Brain microvascular endothelial cell (primary cell): ENCODE results near the gene BMI1.

Experiments used
- DNase-seq: peaks from one replicate; pipeline ENCODE4 v3.0.0-alpha.2; 2020
- H3K27ac ChIP-seq: fragments of 250-450 bp; sonication (Bioruptor Pico); 2 replicates; pipeline ENCODE4 v1.5.1; 2020; ENCODE audit warnings: mild to moderate bottlenecking, moderate library complexity
- H3K27me3 ChIP-seq: fragments of 250-450 bp; sonication (Bioruptor Pico); replicated peaks from 2 replicates; pipeline ENCODE4 v1.5.1; 2020; ENCODE audit warnings: mild to moderate bottlenecking
- H3K36me3 ChIP-seq: fragments of 250-450 bp; sonication (Bioruptor Pico); replicated peaks from 2 replicates; pipeline ENCODE4 v1.5.1; 2020; ENCODE audit warnings: mild to moderate bottlenecking
- H3K4me3 ChIP-seq: 2 replicates; pipeline ENCODE4 v1.5.1; 2011; ENCODE audit warnings: low read depth, mild to moderate bottlenecking, control low read depth, low read length, moderate library complexity
- CTCF ChIP-seq: IDR thresholded peaks from 2 replicates; pipeline ENCODE4 v1.5.1; 2011; ENCODE audit warnings: low read depth, mild to moderate bottlenecking, moderate library complexity, low read length, control low read depth, inconsistent platforms; ENCODE audit errors: missing control alignments
- in situ Hi-C: cut with HindIII; loops from 2 replicates; pipeline ENCODE4 v1.10.0; 2017; ENCODE audit warnings: low sequenced_read_pairs, low pct_ligation_motif_present

BMI1 gene

GRCh38 chr10:22333975-22334282 lies 13.0 kb downstream of the BMI1 start:
- TF ChIP-seq CTCF, result no peak
- Histone ChIP-seq H3K4me3 (no peak overlapping the region), H3K36me3 (peaks cover 13% of the 10 kb centered on the region), H3K27me3 (peaks cover 45% of the 10 kb centered on the region), H3K27ac (no peak overlapping the region)
- DNase-seq, result no peak
- in situ Hi-C loops, result no loop called here

- Histone ChIP-seq H3K36me3 (peaks cover 6% of the 10 kb centered on the region), H3K27ac (no peak overlapping the region), H3K4me3 (peak overlapping the region; percentile 49), H3K27me3 (peaks cover 48% of the 10 kb centered on the region)
- in situ Hi-C loops, result no loop called here
- TF ChIP-seq CTCF, result no peak
- no peak for DNase-seq
Measured at GRCh38 chr10:22334414-22335172, 13.7 kb downstream of the BMI1 start.

GRCh38 chr10:22335173-22335933 lies 14.5 kb downstream of the BMI1 start:
- DNase-seq, result no peak
- Histone ChIP-seq H3K27me3 (peaks cover 48% of the 10 kb centered on the region), H3K4me3 (peak overlapping the region; percentile 49), H3K36me3 (no peaks in the 10 kb centered on the region), H3K27ac (no peak overlapping the region)
- TF ChIP-seq CTCF, result peak; percentile 36
- in situ Hi-C loops, result no loop called here

GRCh38 chr10:22338185-22338900 lies 17.4 kb downstream of the BMI1 start:
- no peaks in the 10 kb centered on the region for H3K36me3 ChIP-seq
- no peak overlapping the region for H3K4me3 ChIP-seq
- no peak for DNase-seq
- in situ Hi-C loops, result no loop called here
- H3K27me3 ChIP-seq, result peaks cover 68% of the 10 kb centered on the region
- H3K27ac ChIP-seq, result no peak overlapping the region
- no peak for TF ChIP-seq CTCF

- Histone ChIP-seq H3K27ac (no peak overlapping the region), H3K36me3 (no peaks in the 10 kb centered on the region), H3K27me3 (peaks cover 70% of the 10 kb centered on the region), H3K4me3 (no peak overlapping the region)
- TF ChIP-seq CTCF, result no peak
- in situ Hi-C loops, result no loop called here
- no peak for DNase-seq
Measured at GRCh38 chr10:22338931-22339330, 18.0 kb downstream of the BMI1 start.
